RPMI7951 (cell line): ENCODE data around the gene NAV3. TPM values are rescaled to one million over a fixed set of nuclear protein-coding genes. Genes with fewer than 3 reads are reported as not detected.
A peak's percentile ranks its signal among the peaks of the same experiment; 100 is the strongest.

ENCODE experiments used
- DNase-seq: peaks from one replicate; pipeline ENCODE4 v3.0.0-alpha.2; 2012; ENCODE audit warnings: low read depth
- total RNA-seq: library from RNA; depleted of rRNA; stranded (reverse); fragments of >200 nt; shearing (Covaris generic); gene quantifications from 2 replicates; pipeline ENCODE4 v1.2.3, GENCODE V29; 2014

Gene NAV3
- total RNA-seq, 1 experiment from 2014 or later, result 21.5 TPM

- DNase-seq, result no peak
Observed at GRCh38 chr12:77983859-77984258, 153.2 kb downstream of the NAV3 start.

- DNase-seq, result peak; percentile 2
Observed at GRCh38 chr12:77992760-77993159, 162.1 kb downstream of the NAV3 start.

GRCh38 chr12:77993658-77994057 lies 163.0 kb downstream of the NAV3 start:
- DNase-seq, result no peak

- DNase-seq, result peak; percentile 79
Observed at GRCh38 chr12:77995436-77996167, 164.9 kb downstream of the NAV3 start.

GRCh38 chr12:77996670-77997069 lies 166.0 kb downstream of the NAV3 start:
- DNase-seq, result no peak

GRCh38 chr12:77998236-77998786 lies 167.6 kb downstream of the NAV3 start:
- DNase-seq, result no peak

- DNase-seq, result no peak
Observed at GRCh38 chr12:77999074-77999715, 168.5 kb downstream of the NAV3 start.

GRCh38 chr12:78002878-78003277 lies 172.2 kb downstream of the NAV3 start:
- no peak for DNase-seq

DNA sequence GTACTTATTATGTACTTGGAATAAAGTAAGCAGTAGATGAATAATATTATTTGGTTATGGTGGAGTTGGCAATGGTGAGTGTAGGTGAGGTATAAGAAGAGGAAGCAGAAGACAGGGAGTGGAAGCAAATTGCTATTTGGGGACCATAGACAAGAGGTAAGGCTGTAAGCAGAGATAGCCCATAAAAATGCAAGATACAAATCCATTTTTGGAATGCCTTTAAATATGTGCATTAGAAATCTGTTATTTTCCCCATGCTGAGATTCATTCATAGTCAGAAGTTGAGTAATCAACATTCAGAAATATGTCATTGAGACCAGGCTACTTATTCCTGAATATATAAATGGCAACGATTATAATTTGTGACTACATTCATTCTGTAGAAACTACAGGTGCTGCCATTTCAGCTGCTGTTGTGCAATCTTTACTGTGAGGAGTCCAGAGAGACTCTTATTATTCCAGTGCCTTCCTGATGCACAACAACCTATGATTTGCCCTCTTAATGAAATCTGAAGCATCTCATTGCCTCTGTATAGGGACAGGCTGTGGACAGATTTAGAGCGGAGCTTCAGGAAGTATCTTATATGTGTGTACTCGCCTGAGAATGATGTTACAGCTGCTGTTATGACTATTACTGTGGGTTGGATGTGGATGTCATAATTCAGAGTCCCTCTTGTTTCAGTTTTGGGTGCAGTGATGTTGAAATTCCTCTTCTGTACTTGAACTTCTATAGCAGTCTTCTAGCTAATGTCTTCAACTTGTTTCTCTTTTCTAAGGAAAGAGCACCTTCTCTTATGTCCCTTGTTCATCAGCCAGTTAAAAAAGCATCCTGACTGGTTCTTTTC lies 173.8 kb downstream of the NAV3 start:
- DNase-seq, result no peak

DNA sequence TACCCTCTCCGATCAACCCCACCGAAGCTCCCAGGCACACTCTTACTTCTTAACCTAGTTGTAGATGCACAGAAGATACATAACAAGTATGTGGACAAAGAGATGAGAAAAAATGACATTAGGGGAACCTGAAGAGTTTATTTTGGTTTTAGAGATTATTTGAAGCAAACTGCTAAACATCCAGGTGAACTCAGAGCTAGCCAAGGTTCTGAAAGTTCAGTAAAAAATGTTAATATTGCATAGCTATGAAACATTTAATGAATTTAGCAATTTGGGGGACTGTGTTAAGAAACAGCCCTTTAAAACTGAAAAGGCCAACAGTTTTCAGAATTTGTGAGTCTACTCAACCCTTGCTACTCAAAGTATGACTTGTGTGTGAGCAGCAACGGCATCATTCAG lies 174.4 kb downstream of the NAV3 start:
- no peak for DNase-seq

- DNase-seq, result no peak
Observed at GRCh38 chr12:78007173-78007572, 176.5 kb downstream of the NAV3 start.

- DNase-seq, result no peak
Observed at GRCh38 chr12:78009031-78009430, 178.3 kb downstream of the NAV3 start.

DNA sequence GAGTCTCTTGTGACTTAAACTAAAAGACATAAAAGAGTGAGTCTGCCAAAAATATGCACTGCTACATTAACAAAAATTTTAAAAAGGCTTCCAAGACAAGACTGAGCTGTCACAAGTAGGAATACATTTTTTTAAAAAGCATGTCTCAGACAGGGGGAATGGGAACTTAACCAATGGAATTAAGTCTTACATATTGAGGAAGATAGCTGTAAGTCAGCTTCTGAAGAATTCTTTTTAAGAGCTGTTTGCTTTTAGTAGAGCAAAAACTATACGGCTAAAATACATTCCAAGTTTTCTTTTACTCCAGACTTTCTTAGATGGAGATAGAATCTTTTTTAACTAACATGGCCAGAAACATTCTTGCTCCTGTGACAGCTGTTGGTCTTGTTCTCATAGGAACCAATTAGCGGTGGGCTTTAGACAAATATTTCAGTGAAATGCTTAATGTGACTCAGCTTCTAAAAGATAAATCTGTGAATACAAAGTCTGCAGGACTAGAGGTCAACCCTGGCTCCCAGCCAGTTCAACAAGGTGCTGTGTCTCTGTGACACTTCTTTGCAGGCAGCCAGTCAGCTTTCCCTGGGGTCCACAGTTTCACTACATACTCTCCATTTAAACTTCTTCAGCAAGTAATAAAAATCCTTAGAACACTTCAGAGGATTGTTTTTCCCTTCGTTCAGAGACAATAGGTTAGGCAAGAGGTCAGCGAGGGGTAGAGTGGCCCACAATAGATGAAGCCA lies 187.6 kb downstream of the NAV3 start:
- DNase-seq, result no peak

DNA sequence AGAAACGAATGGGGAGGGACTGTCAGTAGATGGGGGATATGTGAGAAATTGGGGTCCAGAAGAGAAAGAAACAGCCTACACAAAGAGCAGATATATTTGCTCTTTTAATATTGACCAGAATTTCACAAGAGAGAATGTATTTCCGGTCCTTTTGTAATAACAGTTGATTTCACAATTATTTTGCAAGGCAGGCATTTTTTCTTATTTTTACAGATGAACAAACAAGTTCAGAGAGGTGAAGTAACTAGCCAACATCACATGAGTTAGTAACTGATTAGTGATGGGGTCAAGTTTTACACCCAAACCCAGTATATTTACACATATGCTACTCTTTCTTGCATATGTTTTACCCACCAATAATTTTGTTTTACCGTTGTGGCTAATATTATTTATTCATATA lies 188.2 kb downstream of the NAV3 start:
- DNase-seq, result no peak

DNA sequence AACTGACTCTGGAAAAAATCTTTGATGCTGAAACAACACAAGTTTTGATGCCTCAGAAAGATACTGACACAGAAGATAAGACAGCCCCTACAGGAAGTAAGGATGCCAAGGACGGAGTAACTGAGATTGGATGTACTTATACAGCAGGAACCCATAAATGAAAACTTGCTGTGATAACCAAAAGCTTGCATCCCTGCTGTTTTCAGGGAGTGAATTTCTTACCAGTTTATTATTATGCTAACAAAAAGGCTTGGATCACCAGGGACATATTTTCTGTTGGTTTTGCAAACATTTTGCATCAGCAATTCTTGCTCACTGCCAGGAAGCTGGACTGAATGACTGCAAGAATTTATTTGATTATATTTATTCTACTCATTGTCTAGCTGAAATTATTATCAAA lies 197.7 kb downstream of the NAV3 start:
- no peak for DNase-seq

- DNase-seq, result peak; percentile 4
Observed at GRCh38 chr12:78034025-78034424, 203.3 kb downstream of the NAV3 start.

- no peak for DNase-seq
Observed at GRCh38 chr12:78035901-78036606, 205.4 kb downstream of the NAV3 start.

DNA sequence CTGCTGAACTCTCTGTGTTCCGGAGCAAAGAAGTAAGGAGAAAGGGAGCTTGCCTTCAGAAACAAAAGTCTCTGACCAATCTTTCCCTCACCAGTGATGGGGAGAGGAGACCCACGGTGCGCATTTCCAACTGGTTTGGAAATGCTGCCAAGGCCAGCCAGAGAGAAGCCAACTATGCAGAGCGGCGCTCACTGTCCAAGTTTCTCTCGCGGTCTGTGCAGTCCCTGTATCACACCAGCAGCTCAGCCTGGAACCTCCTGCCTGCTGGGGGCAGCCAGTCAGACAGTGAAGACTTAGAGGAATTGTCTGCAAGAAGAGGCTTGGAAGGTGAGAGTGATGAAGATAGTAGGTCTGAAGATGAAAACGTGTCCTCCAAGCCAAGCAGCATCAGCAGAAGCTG lies 206.2 kb downstream of the NAV3 start:
- DNase-seq, result no peak

- no peak for DNase-seq
Observed at GRCh38 chr12:78037707-78038106, 207.0 kb downstream of the NAV3 start.

- DNase-seq, result no peak
Observed at GRCh38 chr12:78038541-78038940, 207.8 kb downstream of the NAV3 start.

DNA sequence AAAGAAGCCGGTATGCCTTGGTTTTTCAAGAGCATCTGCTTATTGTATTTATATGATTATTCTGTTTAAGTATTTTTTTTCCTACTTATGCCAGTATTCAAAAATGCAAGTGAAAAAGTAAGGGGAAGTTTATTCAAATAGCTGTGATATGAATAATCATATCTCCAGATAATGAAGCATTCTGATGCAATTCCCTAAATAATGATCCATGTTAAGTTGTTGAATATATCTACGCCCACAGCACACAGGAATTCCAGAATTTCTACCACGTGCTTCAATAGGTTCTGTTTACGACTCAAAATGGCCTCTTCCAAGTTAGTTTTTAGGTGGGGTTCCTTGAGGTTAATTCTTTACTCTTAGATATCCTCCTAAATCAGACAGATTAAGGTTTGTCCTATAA lies 208.3 kb downstream of the NAV3 start:
- no peak for DNase-seq
